ENCODE data around the gene SYT9.

GRCh38 chr11:7467652-7468051 is 215.9 kb downstream of the SYT9 start:
- TF ChIP-seq RARB (CRISPR knock-in tag; IDR thresholded peaks at IDR 0.05) (no peak), CREB5 (CRISPR knock-in tag; IDR thresholded peaks at IDR 0.05; ENCODE audit: low read depth) (no peak), TSHZ2 (CRISPR knock-in tag; IDR thresholded peaks at IDR 0.05) (no peak), POU6F1 (CRISPR knock-in tag; IDR thresholded peaks at IDR 0.05; ENCODE audit: borderline replicate concordance, low read depth) (no peak), ZNF70 (CRISPR knock-in tag; IDR thresholded peaks at IDR 0.05) (no peak)
